Measurements from ENCODE around the gene TPRG1L. TPM values are rescaled to one million over a fixed set of nuclear protein-coding genes. Genes with fewer than 3 reads are reported as not detected.

TPRG1L gene
- total RNA-seq, 1 experiment from 2014 or later = 14.4 TPM

GRCh38 chr1:3631320-3632260 lies 6.8 kb downstream of the TPRG1L start:
- no peak overlapping the region for H3K27ac ChIP-seq (ENCODE audit: low read length)
- H3K9ac ChIP-seq (ENCODE audit: low read length) = no peak overlapping the region
- no peaks in the 10 kb centered on the region for H3K9me2 ChIP-seq (replicated peaks; ENCODE audit: insufficient read depth, low read length)
- H2AFZ ChIP-seq (ENCODE audit: low read length) = no peak overlapping the region
- DNase-seq = no peak
- H3K36me3 ChIP-seq (ENCODE audit: insufficient read depth, low read length) = peaks cover 3% of the 10 kb centered on the region; the same call in 1 of the 2 replicates
- H3K4me3 ChIP-seq (ENCODE audit: low read length) = no peak overlapping the region
- no peaks in the 10 kb centered on the region for H3K9me3 ChIP-seq (ENCODE audit: low read length)
- no peaks in the 10 kb centered on the region for H3K79me2 ChIP-seq (ENCODE audit: low read length)
- H3K4me1 ChIP-seq (ENCODE audit: low read length) = no peaks in the 10 kb centered on the region
- no peaks in the 10 kb centered on the region for H4K20me1 ChIP-seq (ENCODE audit: insufficient read depth, low read depth, low read length)
- no peaks in the 10 kb centered on the region for H3K27me3 ChIP-seq (ENCODE audit: low read length)
- no peak overlapping the region for H3K4me2 ChIP-seq (ENCODE audit: low read depth, low read length, poor library complexity, severe bottlenecking)

DNA sequence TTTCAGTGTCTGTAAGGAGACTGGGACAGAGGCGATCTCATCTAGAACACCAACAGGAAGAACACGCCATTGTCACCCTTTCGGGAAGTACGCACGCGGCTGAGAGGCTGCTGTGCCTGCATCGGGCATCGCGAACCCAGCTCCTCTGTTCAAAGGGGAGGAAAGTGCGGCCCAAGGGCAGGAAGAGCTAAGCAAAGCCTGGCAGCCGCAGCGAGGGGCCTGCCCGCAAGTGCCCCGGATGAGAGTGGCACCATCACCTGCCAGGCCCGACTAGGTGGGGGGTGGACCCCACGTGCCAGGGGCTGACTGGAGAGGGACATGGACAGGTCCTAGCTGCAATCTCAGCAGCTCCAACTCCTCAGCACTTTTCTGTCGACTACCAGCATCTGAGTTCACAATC lies 7.5 kb downstream of the TPRG1L start:
- Histone ChIP-seq H3K9me2 (replicated peaks; ENCODE audit: insufficient read depth, low read length) (no peaks in the 10 kb centered on the region), H3K79me2 (ENCODE audit: low read length) (no peaks in the 10 kb centered on the region), H3K27ac (ENCODE audit: low read length) (no peak overlapping the region), H3K4me1 (ENCODE audit: low read length) (no peaks in the 10 kb centered on the region), H2AFZ (ENCODE audit: low read length) (no peak overlapping the region), H3K9me3 (ENCODE audit: low read length) (no peaks in the 10 kb centered on the region), H4K20me1 (ENCODE audit: insufficient read depth, low read depth, low read length) (no peaks in the 10 kb centered on the region), H3K36me3 (ENCODE audit: insufficient read depth, low read length) (peaks cover 3% of the 10 kb centered on the region; the same call in 1 of the 2 replicates), H3K9ac (ENCODE audit: low read length) (no peak overlapping the region), H3K27me3 (ENCODE audit: low read length) (no peaks in the 10 kb centered on the region), H3K4me3 (ENCODE audit: low read length) (no peak overlapping the region), H3K4me2 (ENCODE audit: low read depth, low read length, poor library complexity, severe bottlenecking) (no peak overlapping the region)
- DNase-seq = no peak

- Histone ChIP-seq H3K36me3 (ENCODE audit: insufficient read depth, low read length) (peaks cover 3% of the 10 kb centered on the region; the same call in 1 of the 2 replicates), H3K9me2 (replicated peaks; ENCODE audit: insufficient read depth, low read length) (no peaks in the 10 kb centered on the region), H3K79me2 (ENCODE audit: low read length) (no peaks in the 10 kb centered on the region), H3K27me3 (ENCODE audit: low read length) (no peaks in the 10 kb centered on the region), H4K20me1 (ENCODE audit: insufficient read depth, low read depth, low read length) (no peaks in the 10 kb centered on the region), H2AFZ (ENCODE audit: low read length) (no peak overlapping the region), H3K27ac (ENCODE audit: low read length) (no peak overlapping the region), H3K4me1 (ENCODE audit: low read length) (no peaks in the 10 kb centered on the region), H3K4me2 (ENCODE audit: low read depth, low read length, poor library complexity, severe bottlenecking) (no peak overlapping the region), H3K4me3 (ENCODE audit: low read length) (no peak overlapping the region), H3K9ac (ENCODE audit: low read length) (no peak overlapping the region), H3K9me3 (ENCODE audit: low read length) (no peaks in the 10 kb centered on the region)
- DNase-seq = no peak
Measured at GRCh38 chr1:3632716-3633343, 8.0 kb downstream of the TPRG1L start.

GRCh38 chr1:3633344-3634058 lies 8.7 kb downstream of the TPRG1L start:
- no peak overlapping the region for H3K9ac ChIP-seq (ENCODE audit: low read length)
- H3K36me3 ChIP-seq (ENCODE audit: insufficient read depth, low read length) = peaks cover 3% of the 10 kb centered on the region; the same call in 1 of the 2 replicates
- no peaks in the 10 kb centered on the region for H3K9me3 ChIP-seq (ENCODE audit: low read length)
- no peaks in the 10 kb centered on the region for H3K27me3 ChIP-seq (ENCODE audit: low read length)
- H4K20me1 ChIP-seq (ENCODE audit: insufficient read depth, low read depth, low read length) = no peaks in the 10 kb centered on the region
- no peaks in the 10 kb centered on the region for H3K9me2 ChIP-seq (replicated peaks; ENCODE audit: insufficient read depth, low read length)
- no peaks in the 10 kb centered on the region for H3K4me1 ChIP-seq (ENCODE audit: low read length)
- no peak overlapping the region for H3K4me2 ChIP-seq (ENCODE audit: low read depth, low read length, poor library complexity, severe bottlenecking)
- no peak overlapping the region for H3K27ac ChIP-seq (ENCODE audit: low read length)
- no peak overlapping the region for H3K4me3 ChIP-seq (ENCODE audit: low read length)
- DNase-seq = no peak
- H2AFZ ChIP-seq (ENCODE audit: low read length) = no peak overlapping the region
- no peaks in the 10 kb centered on the region for H3K79me2 ChIP-seq (ENCODE audit: low read length)

DNA sequence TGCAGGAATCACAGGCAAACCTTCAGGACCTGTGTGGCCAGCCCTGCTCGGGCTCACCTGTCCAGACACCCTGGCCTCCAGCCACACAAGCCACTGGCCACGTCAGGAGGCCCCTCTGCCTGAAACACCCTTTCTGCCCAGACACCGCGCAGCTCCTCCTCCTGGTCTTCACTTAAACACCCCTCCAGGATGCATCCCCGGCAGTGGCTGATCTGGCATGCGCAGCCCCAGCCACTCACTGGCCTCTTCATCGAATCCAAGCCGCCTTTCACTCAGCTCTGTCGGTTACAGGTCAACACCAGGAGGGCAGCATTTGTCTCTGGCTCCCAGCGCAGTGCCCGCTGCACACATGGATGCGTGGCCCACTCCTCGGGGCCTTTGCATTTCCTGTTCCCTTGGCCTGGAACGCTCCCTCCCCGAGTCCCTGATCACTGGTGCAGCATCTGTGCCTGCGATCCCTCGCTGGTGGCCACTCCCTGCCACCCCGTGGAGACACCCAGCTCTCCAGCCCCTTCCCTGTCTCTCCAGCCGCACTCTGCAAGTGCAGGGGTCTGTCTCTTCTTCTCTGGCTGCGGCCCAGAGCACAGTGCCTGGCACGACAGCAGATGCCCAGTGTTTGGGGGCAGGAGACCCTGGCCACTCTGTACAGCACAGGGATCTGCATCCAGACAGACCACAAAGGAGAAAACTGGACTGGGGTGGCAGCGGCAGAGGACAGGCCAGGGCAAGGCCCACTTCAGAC lies 9.4 kb downstream of the TPRG1L start:
- DNase-seq = no peak
- Histone ChIP-seq H3K36me3 (ENCODE audit: insufficient read depth, low read length) (peaks cover 3% of the 10 kb centered on the region; the same call in 1 of the 2 replicates), H4K20me1 (ENCODE audit: insufficient read depth, low read depth, low read length) (no peaks in the 10 kb centered on the region), H3K9me3 (ENCODE audit: low read length) (no peaks in the 10 kb centered on the region), H3K27me3 (ENCODE audit: low read length) (no peaks in the 10 kb centered on the region), H3K27ac (ENCODE audit: low read length) (no peak overlapping the region), H2AFZ (ENCODE audit: low read length) (no peak overlapping the region), H3K4me1 (ENCODE audit: low read length) (no peaks in the 10 kb centered on the region), H3K9me2 (replicated peaks; ENCODE audit: insufficient read depth, low read length) (no peaks in the 10 kb centered on the region), H3K4me2 (ENCODE audit: low read depth, low read length, poor library complexity, severe bottlenecking) (no peak overlapping the region), H3K79me2 (ENCODE audit: low read length) (no peaks in the 10 kb centered on the region), H3K9ac (ENCODE audit: low read length) (no peak overlapping the region), H3K4me3 (ENCODE audit: low read length) (no peak overlapping the region)

GRCh38 chr1:3636080-3636479 lies 11.3 kb downstream of the TPRG1L start:
- no peaks in the 10 kb centered on the region for H3K79me2 ChIP-seq (ENCODE audit: low read length)
- no peaks in the 10 kb centered on the region for H4K20me1 ChIP-seq (ENCODE audit: insufficient read depth, low read depth, low read length)
- no peak for DNase-seq
- no peaks in the 10 kb centered on the region for H3K4me1 ChIP-seq (ENCODE audit: low read length)
- H3K4me2 ChIP-seq (ENCODE audit: low read depth, low read length, poor library complexity, severe bottlenecking) = no peak overlapping the region
- H3K4me3 ChIP-seq (ENCODE audit: low read length) = no peak overlapping the region
- H3K27ac ChIP-seq (ENCODE audit: low read length) = no peak overlapping the region
- H3K36me3 ChIP-seq (ENCODE audit: insufficient read depth, low read length) = peaks cover 3% of the 10 kb centered on the region; the same call in 1 of the 2 replicates
- H3K9me3 ChIP-seq (ENCODE audit: low read length) = no peaks in the 10 kb centered on the region
- H3K27me3 ChIP-seq (ENCODE audit: low read length) = no peaks in the 10 kb centered on the region
- H3K9ac ChIP-seq (ENCODE audit: low read length) = no peak overlapping the region
- H3K9me2 ChIP-seq (replicated peaks; ENCODE audit: insufficient read depth, low read length) = no peaks in the 10 kb centered on the region
- no peak overlapping the region for H2AFZ ChIP-seq (ENCODE audit: low read length)

- H3K79me2 ChIP-seq (ENCODE audit: low read length) = no peaks in the 10 kb centered on the region
- no peak overlapping the region for H3K4me2 ChIP-seq (ENCODE audit: low read depth, low read length, poor library complexity, severe bottlenecking)
- no peak overlapping the region for H2AFZ ChIP-seq (ENCODE audit: low read length)
- H3K27ac ChIP-seq (ENCODE audit: low read length) = no peak overlapping the region
- no peaks in the 10 kb centered on the region for H4K20me1 ChIP-seq (ENCODE audit: insufficient read depth, low read depth, low read length)
- no peaks in the 10 kb centered on the region for H3K4me1 ChIP-seq (ENCODE audit: low read length)
- H3K9ac ChIP-seq (ENCODE audit: low read length) = no peak overlapping the region
- no peaks in the 10 kb centered on the region for H3K9me3 ChIP-seq (ENCODE audit: low read length)
- no peaks in the 10 kb centered on the region for H3K27me3 ChIP-seq (ENCODE audit: low read length)
- peaks cover 3% of the 10 kb centered on the region; the same call in 1 of the 2 replicates for H3K36me3 ChIP-seq (ENCODE audit: insufficient read depth, low read length)
- H3K9me2 ChIP-seq (replicated peaks; ENCODE audit: insufficient read depth, low read length) = no peaks in the 10 kb centered on the region
- H3K4me3 ChIP-seq (ENCODE audit: low read length) = no peak overlapping the region
- no peak for DNase-seq
Measured at GRCh38 chr1:3636531-3636930, 11.7 kb downstream of the TPRG1L start.
